GM12892 (cell line): ENCODE results near the gene CHMP2A.

Experiments
- POLR2AphosphoS5 ChIP-seq: IDR thresholded peaks from 2 replicates; pipeline ENCODE4 v1.6.1; 2011; ENCODE audit warnings: low read depth, low read length, control low read depth
- TAF1 ChIP-seq: IDR thresholded peaks from 2 replicates; pipeline ENCODE4 v1.6.1; 2011; ENCODE audit warnings: low read depth, mild to moderate bottlenecking, control low read depth, low read length, borderline replicate concordance

DNA sequence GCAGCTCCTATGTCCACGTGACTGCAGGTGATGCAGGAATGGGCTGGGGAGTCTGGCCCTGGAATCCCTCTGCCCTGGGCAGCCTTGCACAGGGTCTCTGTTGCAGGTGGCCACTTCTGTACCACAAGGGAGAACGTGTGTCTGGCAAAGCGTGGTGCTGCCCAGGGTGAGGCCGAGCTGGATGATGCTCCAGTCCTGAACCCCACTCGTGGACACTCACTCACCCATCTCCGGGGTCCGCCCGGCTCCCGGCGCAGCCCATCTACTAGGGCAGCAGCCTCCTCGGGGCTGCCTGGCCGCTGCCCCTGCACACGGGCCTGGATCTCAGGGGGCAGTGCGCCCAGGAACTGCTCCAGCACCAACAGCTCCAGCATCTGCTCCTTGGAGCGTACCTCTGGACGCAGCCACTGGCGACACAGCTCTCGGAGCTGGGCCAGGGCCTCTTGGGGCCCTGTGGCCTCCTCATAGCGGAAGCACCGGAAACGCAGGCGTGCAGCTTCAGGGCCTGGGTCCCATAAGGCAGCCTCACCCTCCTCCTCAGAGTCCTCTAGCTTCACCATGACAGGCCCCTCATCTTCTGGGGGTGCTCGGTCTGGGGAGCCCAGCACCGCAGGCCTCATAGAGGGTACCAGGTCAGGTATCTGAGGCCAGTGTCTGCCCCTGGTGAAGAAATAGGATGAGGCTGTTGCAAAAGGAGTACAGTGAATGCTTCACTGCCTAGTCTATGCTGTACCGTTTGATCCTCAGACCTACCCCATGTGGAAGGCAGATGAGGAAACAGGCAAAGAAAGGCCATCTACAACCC is 16.1 kb upstream of the CHMP2A start:
- TF ChIP-seq POLR2AphosphoS5 (no peak), TAF1 (no peak)
